SJCRH30 (cell line): Measurements from ENCODE around the gene USP3. TPM values are rescaled to one million over a fixed set of nuclear protein-coding genes. Genes with fewer than 3 reads are reported as not detected.
"Not testable (repeated sequence)": the region's sequence is repeated elsewhere in the genome, so short reads cannot be mapped to it uniquely, and the experiment has no call there.

Source experiments
- DNase-seq, 2 experiments: peaks; one replicate each; pipeline ENCODE4 v3.0.0-alpha.2; 2015 to 2020
- H3K27ac ChIP-seq: fragments of 250-450 bp; sonication (Bioruptor Pico); 2 replicates; pipeline ENCODE4 v1.5.1; 2020; ENCODE audit warnings: mild to moderate bottlenecking, moderate library complexity
- H3K27me3 ChIP-seq: fragments of 250-450 bp; sonication (Bioruptor Pico); 2 replicates; pipeline ENCODE4 v1.5.1; 2020; ENCODE audit warnings: mild to moderate bottlenecking, moderate library complexity
- H3K36me3 ChIP-seq: fragments of 250-450 bp; sonication (Bioruptor Pico); 2 replicates; pipeline ENCODE4 v1.5.1; 2020; ENCODE audit warnings: mild to moderate bottlenecking, moderate library complexity
- H3K4me1 ChIP-seq: fragments of 250-450 bp; sonication (Bioruptor Pico); 2 replicates; pipeline ENCODE4 v1.5.1; 2020; ENCODE audit warnings: mild to moderate bottlenecking, moderate library complexity
- H3K4me3 ChIP-seq: fragments of 250-450 bp; sonication (Bioruptor Pico); 2 replicates; pipeline ENCODE4 v1.5.1; 2020; ENCODE audit warnings: mild to moderate bottlenecking, moderate library complexity
- H3K9me3 ChIP-seq: fragments of 250-450 bp; sonication (Bioruptor Pico); replicated peaks from 2 replicates; pipeline ENCODE4 v1.5.1; 2020; ENCODE audit warnings: mild to moderate bottlenecking, moderate library complexity
- total RNA-seq: library from RNA; depleted of rRNA; stranded (reverse); fragments of >200 nt; shearing (Covaris generic); gene quantifications from 2 replicates; pipeline ENCODE4 v1.2.3, GENCODE V29; 2014

The USP3 gene
- total RNA-seq, 1 experiment from 2014 or later, result 42.0 TPM

DNA sequence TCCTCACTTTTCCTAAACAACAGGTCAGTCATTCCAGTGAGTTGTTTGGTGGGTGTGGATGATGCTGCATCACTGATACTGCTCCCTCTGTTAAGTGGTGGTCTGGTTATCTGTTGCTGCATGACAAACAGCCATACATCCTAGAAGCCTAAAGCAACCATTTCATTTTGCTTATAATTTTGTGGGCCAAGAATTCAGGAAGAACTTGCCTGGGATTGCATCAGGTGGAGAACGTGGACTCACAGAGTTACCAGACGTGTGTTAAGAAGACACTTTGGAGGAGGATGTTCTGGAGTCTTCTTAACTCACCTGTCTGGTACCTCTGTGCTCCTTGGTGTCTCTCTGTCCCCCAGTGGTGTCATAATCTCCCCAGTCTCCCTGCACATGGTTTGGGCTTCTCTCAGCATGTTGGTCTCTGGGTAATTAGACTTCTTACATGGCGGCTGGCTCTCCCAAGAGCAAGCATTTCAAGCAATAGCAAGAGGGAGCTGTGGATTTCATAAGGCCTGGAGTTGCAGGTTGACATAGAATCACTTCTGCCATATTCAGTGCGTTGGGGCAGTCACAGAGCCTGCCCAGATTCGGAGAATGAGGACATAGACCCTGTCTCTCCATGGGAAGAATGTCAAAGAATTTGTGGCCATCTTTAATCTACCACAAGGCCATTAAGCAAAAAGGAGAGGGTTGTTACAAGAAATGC, 20.1 kb downstream of the USP3 start:
- Histone ChIP-seq H3K4me1 (0 out of 2 replicates have a peak, but pooled peaks cover 4% of the 10 kb centered on the region), H3K4me3 (no peak overlapping the region), H3K36me3 (no peaks in the 10 kb centered on the region), H3K27ac (no peak overlapping the region), H3K9me3 (no peaks in the 10 kb centered on the region), H3K27me3 (no peaks in the 10 kb centered on the region)
- DNase-seq, result no peak

DNA sequence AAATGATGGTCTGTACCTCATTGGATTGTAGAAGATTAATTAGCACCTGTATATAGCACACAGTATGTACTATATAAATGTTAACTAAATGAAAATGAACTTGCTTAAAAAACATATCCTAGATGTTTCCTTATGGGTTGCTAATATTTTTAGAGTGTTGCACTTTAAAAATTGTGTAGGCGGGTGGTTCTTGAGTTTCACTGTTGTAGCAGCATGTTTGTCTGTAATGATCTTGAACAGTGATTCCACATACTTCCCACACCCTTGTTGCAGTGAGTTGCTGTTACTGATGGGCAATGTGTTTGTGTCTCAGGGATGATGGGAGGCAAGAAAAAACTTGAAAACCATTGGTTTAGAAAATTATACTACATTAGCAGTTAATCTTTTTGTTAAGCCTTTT, 22.0 kb downstream of the USP3 start:
- H3K4me1 ChIP-seq, result 0 out of 2 replicates have a peak, but pooled peaks cover 4% of the 10 kb centered on the region
- H3K9me3 ChIP-seq, result no peaks in the 10 kb centered on the region
- H3K27ac ChIP-seq, result no peak overlapping the region
- no peak overlapping the region for H3K4me3 ChIP-seq
- no peaks in the 10 kb centered on the region for H3K36me3 ChIP-seq
- H3K27me3 ChIP-seq, result no peaks in the 10 kb centered on the region
- no peak for DNase-seq

DNA sequence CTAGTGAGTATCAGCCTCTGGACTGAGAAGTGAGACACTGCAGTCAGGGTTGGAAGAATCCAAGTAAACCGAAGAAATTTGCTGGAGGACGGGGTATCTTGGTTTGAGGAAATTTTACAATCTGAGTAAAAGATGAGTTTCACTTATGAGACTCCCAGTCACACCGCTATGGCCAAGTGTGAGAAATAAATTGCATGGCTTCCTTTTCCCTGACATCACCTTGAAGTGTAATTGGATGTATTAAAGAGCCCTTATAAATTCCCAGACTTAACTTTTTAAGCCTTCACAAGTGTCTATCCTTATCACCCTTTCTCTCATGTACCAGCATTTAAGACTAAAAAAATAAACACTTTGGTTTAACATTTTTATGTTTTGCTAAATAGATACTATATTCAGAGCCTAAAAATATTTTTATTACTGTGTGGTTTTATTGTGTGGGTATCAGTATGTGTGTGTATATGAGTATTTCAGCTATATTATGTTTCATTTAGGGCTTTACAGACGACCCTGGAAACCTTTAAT, 23.8 kb downstream of the USP3 start:
- Histone ChIP-seq H3K4me3 (no peak overlapping the region), H3K9me3 (no peaks in the 10 kb centered on the region), H3K4me1 (0 out of 2 replicates have a peak, but pooled peaks cover 4% of the 10 kb centered on the region), H3K36me3 (no peaks in the 10 kb centered on the region), H3K27ac (no peak overlapping the region), H3K27me3 (no peaks in the 10 kb centered on the region)
- DNase-seq, result no peak

DNA sequence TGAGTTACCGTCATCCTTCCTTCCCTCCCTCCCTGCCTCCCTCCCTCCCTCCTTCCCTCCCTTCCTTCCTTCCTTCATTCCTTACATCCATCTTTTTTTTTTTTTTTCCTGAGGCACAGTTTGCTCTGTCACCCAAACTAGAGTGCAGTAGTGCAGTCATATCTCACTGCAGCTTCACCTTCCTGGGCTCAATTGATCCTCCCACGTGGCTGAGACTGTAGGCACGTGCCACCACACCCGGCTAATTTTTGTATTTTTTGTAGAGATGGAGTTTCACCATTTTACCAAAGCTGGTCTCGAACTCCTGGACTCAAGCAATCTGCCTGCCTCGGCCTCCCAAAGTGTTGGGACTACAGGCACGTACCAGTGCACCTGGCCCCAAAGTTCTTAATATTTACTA, 25.8 kb downstream of the USP3 start:
- DNase-seq, result no peak
- Histone ChIP-seq H3K4me1 (peaks cover 12% of the 10 kb centered on the region; the same call in 1 of the 2 replicates), H3K9me3 (no peaks in the 10 kb centered on the region), H3K36me3 (no peaks in the 10 kb centered on the region), H3K4me3 (no peak overlapping the region), H3K27me3 (no peaks in the 10 kb centered on the region), H3K27ac (no peak overlapping the region)

DNA sequence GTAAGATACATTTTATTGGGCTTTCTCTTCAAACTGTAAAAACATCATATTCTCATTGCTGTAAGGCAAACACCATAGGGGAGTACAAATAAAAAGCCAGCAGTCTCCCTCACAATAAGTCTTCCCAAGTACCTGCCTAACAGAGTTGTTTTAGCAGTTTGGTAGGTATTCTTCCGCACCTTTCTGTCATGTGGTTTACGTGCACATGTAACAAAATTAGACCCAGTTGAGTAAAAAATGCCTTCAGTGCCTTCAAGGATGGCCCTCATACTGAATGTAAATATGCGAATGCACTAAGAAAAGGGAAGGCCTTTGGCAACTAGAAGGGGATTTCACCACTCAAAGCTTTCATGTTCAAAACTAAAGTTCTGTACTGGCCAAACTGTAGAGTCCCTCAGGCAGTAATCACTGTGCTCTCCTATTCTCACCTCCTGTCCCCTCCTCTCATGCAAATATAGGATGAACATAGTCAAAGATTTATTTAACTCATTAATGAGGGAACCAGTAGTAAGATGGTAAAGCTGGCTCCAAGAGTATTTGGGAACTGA, 26.4 kb downstream of the USP3 start:
- no peaks in the 10 kb centered on the region for H3K36me3 ChIP-seq
- DNase-seq, result no peak
- no peaks in the 10 kb centered on the region for H3K27me3 ChIP-seq
- no peak overlapping the region for H3K27ac ChIP-seq
- H3K9me3 ChIP-seq, result no peaks in the 10 kb centered on the region
- H3K4me3 ChIP-seq, result no peak overlapping the region
- peaks cover 14% of the 10 kb centered on the region; the same call in 1 of the 2 replicates for H3K4me1 ChIP-seq

DNA sequence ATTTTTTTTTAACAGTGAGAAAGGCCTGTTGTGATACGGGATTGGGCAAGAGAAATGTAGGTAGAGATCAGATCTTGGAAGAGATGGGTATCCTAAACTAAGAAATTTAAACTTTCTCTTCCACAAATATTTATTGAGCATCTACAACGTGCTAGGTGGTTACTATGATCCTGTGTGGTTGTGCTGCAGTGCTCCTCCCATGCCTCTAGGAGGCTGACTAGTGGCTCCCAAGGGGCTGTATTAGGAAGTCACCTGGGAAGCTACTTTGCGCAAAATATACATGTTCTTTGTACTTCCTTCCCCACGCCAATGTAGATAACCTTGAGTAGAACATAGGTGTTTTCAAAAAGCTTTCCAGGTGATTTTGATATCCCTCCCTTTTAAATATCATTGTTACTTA, 27.2 kb downstream of the USP3 start:
- Histone ChIP-seq H3K27ac (no peak overlapping the region), H3K36me3 (no peaks in the 10 kb centered on the region), H3K9me3 (no peaks in the 10 kb centered on the region), H3K27me3 (no peaks in the 10 kb centered on the region), H3K4me1 (peaks cover 14% of the 10 kb centered on the region; the same call in 1 of the 2 replicates), H3K4me3 (no peak overlapping the region)
- DNase-seq, result no peak

DNA sequence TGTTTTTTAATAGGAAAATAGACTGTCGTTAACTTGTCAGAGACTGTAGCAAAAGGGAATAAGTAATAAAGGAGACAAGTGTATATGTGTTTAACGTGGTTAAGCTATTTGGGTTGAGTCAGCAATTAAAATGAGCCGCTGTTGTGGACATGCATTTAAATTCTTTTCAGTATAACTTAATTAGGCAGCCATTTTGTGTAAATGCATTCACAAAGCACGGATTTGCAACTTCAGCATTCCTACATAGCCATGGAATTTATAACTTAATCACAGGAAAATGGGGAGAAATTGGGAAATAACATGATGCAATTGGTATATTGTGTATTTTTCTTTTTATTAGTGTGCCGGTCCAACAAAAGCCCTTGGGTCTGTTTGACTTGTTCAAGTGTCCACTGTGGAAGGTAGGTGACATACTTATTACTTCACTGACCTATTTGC, 27.9 kb downstream of the USP3 start:
- Histone ChIP-seq H3K4me1 (peaks cover 14% of the 10 kb centered on the region; the same call in 1 of the 2 replicates), H3K9me3 (no peaks in the 10 kb centered on the region), H3K36me3 (no peaks in the 10 kb centered on the region), H3K27ac (no peak overlapping the region), H3K4me3 (no peak overlapping the region), H3K27me3 (no peaks in the 10 kb centered on the region)
- no peak for DNase-seq

DNA sequence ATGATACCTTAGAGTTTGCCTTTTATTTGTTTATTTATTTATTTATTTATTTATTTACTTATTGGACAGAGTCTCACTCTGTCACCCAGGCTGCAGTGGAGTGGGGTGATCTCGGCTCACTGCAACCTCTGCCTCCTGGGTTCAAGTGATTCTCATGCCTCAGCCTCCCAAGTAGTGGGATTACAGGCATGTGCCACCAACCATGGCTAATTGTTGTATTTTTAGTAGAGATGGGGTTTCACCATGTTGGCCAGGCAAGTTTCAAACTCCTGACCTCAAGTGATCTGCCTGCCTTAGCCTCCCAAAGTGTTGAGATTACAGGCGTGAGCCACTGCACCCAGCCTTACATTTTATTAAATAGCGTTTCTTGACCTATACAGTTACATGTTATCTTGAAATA, 30.5 kb downstream of the USP3 start:
- Histone ChIP-seq H3K4me1 (peaks cover 11% of the 10 kb centered on the region; the same call in 1 of the 2 replicates), H3K27ac (0 out of 2 replicates have a peak overlapping the region, but pooled peaks have one; percentile 15)
- H3K4me3 ChIP-seq, H3K36me3 ChIP-seq, H3K27me3 ChIP-seq, H3K9me3 ChIP-seq: not testable (repeated sequence)
- DNase-seq, result peak; percentile 7 to 26

DNA sequence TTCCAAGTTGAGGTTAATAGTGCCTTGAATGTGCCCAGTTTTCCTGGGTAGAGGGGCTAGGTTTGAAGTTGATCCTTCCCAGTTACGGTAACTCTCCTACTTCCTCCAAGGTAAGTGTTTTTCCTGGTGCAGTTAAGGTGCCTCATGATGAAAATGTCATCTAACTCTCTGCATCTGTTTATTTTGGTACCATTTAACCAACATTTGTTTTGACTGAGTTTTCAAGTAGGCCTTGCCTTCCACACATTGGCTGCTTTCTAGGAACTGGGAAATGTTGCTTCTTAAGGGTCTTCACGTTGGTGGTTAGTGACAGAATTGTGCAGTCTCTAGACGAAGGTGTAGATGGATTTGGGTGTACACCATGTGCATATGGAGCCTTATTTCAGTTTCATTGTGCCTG, 31.3 kb downstream of the USP3 start:
- no peak overlapping the region for H3K27ac ChIP-seq
- H3K36me3 ChIP-seq, result peaks cover 4% of the 10 kb centered on the region; the same call in 1 of the 2 replicates
- H3K4me3 ChIP-seq, result no peak overlapping the region
- H3K27me3 ChIP-seq, result no peaks in the 10 kb centered on the region
- DNase-seq, result no peak
- peaks cover 11% of the 10 kb centered on the region; the same call in 1 of the 2 replicates for H3K4me1 ChIP-seq
- no peaks in the 10 kb centered on the region for H3K9me3 ChIP-seq

DNA sequence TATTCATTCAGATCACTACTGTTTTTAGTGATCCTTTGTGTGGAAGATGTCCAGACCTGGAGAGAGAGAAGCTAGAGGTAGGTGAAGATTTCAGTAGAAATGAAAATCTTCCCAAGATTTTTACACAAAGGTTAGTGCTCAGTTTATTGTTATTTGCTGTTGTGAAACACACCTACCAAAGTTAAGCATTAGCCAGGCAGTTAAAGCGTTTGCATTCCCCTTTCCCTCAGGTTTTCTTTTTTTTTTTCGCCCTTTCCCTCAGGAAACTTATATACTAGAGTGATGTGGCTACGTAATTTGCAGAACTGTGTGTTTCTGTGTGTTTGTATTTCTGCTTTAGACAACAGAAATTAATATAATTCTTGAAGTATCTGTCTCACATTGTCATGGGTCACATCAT, 34.5 kb downstream of the USP3 start:
- Histone ChIP-seq H3K4me3 (no peak overlapping the region), H3K4me1 (peaks cover 11% of the 10 kb centered on the region; the same call in 1 of the 2 replicates), H3K27me3 (no peaks in the 10 kb centered on the region), H3K27ac (no peak overlapping the region), H3K9me3 (no peaks in the 10 kb centered on the region), H3K36me3 (peaks cover 7% of the 10 kb centered on the region)
- DNase-seq, result no peak

DNA sequence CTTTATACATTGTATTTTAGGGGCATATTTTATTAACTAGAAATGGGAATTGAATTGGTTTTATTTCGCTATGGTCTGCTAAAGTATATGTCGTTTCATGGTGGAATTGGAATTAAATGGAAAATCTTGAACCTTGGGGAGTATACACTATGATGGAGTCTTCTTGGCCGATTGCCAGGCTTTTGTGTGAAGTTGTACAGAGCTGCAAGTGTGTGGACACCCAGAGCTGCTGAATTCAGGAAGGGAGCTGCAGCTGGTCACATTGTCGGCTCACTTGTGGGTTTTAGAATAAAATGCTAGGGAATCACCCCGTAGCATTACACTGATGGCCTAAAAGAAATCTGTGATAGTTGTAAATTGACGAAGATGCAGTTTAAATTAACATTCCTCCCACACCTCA, 35.1 kb downstream of the USP3 start:
- peaks cover 7% of the 10 kb centered on the region for H3K36me3 ChIP-seq
- H3K27me3 ChIP-seq, result no peaks in the 10 kb centered on the region
- H3K4me1 ChIP-seq, result peaks cover 9% of the 10 kb centered on the region; the same call in 1 of the 2 replicates
- H3K27ac ChIP-seq, result no peak overlapping the region
- peak; percentile 61 to 78 for DNase-seq
- H3K4me3 ChIP-seq, result no peak overlapping the region
- no peaks in the 10 kb centered on the region for H3K9me3 ChIP-seq

DNA sequence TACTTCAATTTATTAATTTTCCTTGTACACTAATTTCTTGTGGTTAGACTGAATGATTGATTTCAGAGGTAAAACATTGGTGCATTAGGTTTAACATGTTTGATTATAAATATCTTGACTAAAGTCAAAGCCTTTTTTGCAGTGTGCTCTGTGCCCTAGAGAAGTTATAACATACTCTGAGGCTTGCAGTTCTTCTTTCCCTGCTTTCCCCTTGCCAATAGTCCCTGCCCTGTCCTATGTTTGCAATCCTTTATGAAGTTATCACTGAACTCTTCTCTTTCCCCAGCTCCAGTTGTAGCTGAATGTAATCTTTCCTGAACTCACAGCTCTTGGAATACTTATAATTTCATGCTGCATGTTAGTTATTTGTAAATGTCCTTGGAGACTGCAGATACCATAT, 35.6 kb downstream of the USP3 start:
- no peak for DNase-seq
- Histone ChIP-seq H3K9me3 (no peaks in the 10 kb centered on the region), H3K4me1 (peaks cover 5% of the 10 kb centered on the region; the same call in 1 of the 2 replicates), H3K4me3 (no peak overlapping the region), H3K27ac (no peak overlapping the region), H3K27me3 (no peaks in the 10 kb centered on the region), H3K36me3 (peaks cover 7% of the 10 kb centered on the region)

DNA sequence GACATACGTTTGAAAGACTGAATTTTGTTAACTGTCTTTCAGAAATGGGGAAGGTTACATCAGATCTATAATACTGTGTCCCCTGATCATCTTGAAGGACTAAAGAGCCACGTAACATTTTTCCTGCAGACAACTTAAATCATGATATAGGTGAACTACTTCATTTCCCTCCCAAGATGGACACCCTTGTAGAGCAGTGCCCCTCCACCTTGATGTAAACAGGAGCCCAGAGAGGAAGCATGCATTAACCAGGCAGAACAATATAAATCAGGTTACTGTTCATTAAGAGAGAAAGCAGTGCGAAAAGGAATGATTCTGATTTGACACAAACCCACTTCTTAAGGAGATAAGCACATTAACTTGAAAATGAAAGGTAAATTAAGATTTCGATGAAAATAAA, 36.1 kb downstream of the USP3 start:
- H3K4me1 ChIP-seq, result 0 out of 2 replicates have a peak, but pooled peaks cover under 1% of the 10 kb centered on the region
- no peak overlapping the region for H3K27ac ChIP-seq

DNA sequence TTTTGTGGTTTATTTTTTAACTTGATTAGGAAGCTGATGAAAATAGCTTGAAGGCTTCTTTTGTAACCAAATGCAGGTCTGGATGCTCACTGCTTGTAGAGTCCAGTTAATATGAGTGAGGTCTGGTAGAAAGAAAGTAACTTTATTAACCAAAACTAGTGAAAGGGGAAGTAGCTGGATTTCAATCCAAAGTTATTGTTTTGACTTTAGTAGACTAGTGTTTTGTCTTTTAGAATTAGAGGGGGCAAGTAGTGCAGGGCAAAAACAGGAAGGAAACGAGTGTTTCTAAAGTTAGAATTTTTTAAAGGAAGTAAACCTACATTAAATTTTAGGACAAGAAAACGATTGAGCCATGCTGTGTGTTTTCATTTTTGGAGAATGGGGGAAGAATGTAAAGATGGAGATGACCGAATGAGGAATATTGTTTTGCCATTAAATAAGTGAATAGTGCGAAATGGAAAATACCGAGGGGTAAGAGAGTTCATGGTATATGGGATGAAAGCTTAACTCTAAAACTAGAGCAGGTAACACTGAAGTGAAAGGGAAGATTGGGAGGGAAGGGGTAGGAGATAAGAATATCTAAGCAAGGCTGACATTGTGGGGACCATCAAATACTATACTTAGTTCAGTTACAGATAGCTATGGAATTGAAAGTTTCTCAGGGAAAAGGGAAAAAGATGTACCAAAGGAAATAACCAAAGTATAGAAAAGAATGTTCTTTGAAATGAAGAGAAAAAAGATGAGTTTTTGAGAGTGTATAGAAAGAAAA, 40.0 kb downstream of the USP3 start:
- Histone ChIP-seq H3K36me3 (peaks cover 2% of the 10 kb centered on the region; the same call in 1 of the 2 replicates), H3K27ac (no peak overlapping the region), H3K4me1 (0 out of 2 replicates have a peak, but pooled peaks cover under 1% of the 10 kb centered on the region), H3K4me3 (no peak overlapping the region), H3K27me3 (no peaks in the 10 kb centered on the region), H3K9me3 (no peaks in the 10 kb centered on the region)
- DNase-seq, result no peak

More for the DNA sequence above, 36.1 kb downstream of the USP3 start:
- Histone ChIP-seq H3K4me3 (no peak overlapping the region), H3K36me3 (peaks cover 7% of the 10 kb centered on the region), H3K27me3 (no peaks in the 10 kb centered on the region), H3K9me3 (no peaks in the 10 kb centered on the region)
- no peak for DNase-seq

DNA sequence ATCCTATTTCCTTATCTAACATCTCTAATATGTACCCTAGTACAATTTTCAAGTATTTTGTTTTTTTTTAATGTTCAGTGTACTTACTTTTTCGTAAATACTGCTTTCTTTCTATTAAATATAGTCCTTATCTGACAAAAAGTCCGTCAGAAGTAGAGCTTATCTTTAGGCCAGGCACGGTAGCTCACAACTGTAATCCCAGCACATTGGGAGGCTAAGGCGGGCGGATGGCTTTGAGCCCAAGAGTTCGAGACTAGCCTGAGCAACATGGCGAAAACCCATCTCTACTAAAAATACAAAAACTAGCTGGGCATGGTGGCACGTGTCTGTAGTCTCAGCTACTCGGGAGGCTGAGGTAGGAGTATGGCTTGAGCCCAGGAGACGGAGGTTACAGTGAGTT, 41.1 kb downstream of the USP3 start:
- H3K9me3 ChIP-seq, result no peaks in the 10 kb centered on the region
- no peak overlapping the region for H3K4me3 ChIP-seq
- peaks cover 8% of the 10 kb centered on the region for H3K4me1 ChIP-seq
- no peak for DNase-seq
- H3K36me3 ChIP-seq, result peaks cover 2% of the 10 kb centered on the region; the same call in 1 of the 2 replicates
- no peaks in the 10 kb centered on the region for H3K27me3 ChIP-seq
- no peak overlapping the region for H3K27ac ChIP-seq
